G401 (cell line): ENCODE data around the gene SOWAHC. TPM values are rescaled to one million over a fixed set of nuclear protein-coding genes. Genes with fewer than 3 reads are reported as not detected.

Source experiments
- total RNA-seq: library from RNA; depleted of rRNA; stranded (reverse); fragments of >200 nt; shearing (Covaris generic); gene quantifications from 2 replicates; pipeline ENCODE4 v1.2.3, GENCODE V29; 2014; rRNA removed

SOWAHC gene
- total RNA-seq, 1 experiment from 2014 or later, result 0.34 TPM

Other genes with a start within 250 kb of the SOWAHC start
- 6.4 and 12.3 TPM in 2 replicates for gene SEPTIN10, start 398 bp upstream of the SOWAHC start, total RNA-seq
- gene RGPD5, start 179.9 kb downstream of the SOWAHC start, total RNA-seq, result 9.8 and 18.2 TPM in 2 replicates